ENCODE data around the gene CORT.

The CORT gene

GRCh38 chr1:10434590-10434989, 15.2 kb upstream of the CORT start:
- H3K27ac ChIP-seq (ENCODE audit: low read length): no peak overlapping the region
- H2AFZ ChIP-seq (ENCODE audit: low read length): no peak overlapping the region
- H3K9ac ChIP-seq (ENCODE audit: low read length): no peak overlapping the region
- no peaks in the 10 kb centered on the region for H3K9me3 ChIP-seq (replicated peaks; ENCODE audit: insufficient read depth, low read length)
- no peaks in the 10 kb centered on the region for H3F3A ChIP-seq (ENCODE audit: insufficient read depth, low read length)
- no peaks in the 10 kb centered on the region for H3K27me3 ChIP-seq (replicated peaks; ENCODE audit: insufficient read depth, low read length)
- no peak overlapping the region for H3K4me3 ChIP-seq (ENCODE audit: low read length)
- H4K20me1 ChIP-seq (ENCODE audit: insufficient read depth, low read length): no peaks in the 10 kb centered on the region
- no peaks in the 10 kb centered on the region for H3K9me2 ChIP-seq (replicated peaks; ENCODE audit: insufficient read depth, low read length)
- H3K36me3 ChIP-seq (replicated peaks; ENCODE audit: insufficient read depth, low read length): no peaks in the 10 kb centered on the region
- no peak for TF ChIP-seq EZH2phosphoT487 (IDR thresholded peaks at IDR 0.05; ENCODE audit: low read length)
- no peak for TF ChIP-seq CTCF (IDR thresholded peaks at IDR 0.05; ENCODE audit: low read length)
- TF ChIP-seq EZH2 (optimal IDR thresholded peaks at IDR 0.05; ENCODE audit: low read depth, low read length): no peak
- DNase-seq: no peak
- H3K4me2 ChIP-seq (ENCODE audit: low read depth, low read length): no peak overlapping the region
- peaks cover 4% of the 10 kb centered on the region; the same call in 1 of the 2 replicates for H3K4me1 ChIP-seq (ENCODE audit: low read length)
- H3K79me2 ChIP-seq (ENCODE audit: low read length): peaks cover 7% of the 10 kb centered on the region; the same call in 1 of the 2 replicates

GRCh38 chr1:10437052-10437451, 12.8 kb upstream of the CORT start:
- H3F3A ChIP-seq (ENCODE audit: insufficient read depth, low read length): no peaks in the 10 kb centered on the region
- H3K9me3 ChIP-seq (replicated peaks; ENCODE audit: insufficient read depth, low read length): no peaks in the 10 kb centered on the region
- no peaks in the 10 kb centered on the region for H3K27me3 ChIP-seq (replicated peaks; ENCODE audit: insufficient read depth, low read length)
- H3K9ac ChIP-seq (ENCODE audit: low read length): no peak overlapping the region
- H3K27ac ChIP-seq (ENCODE audit: low read length): no peak overlapping the region
- no peak overlapping the region for H3K4me3 ChIP-seq (ENCODE audit: low read length)
- H3K4me1 ChIP-seq (ENCODE audit: low read length): no peaks in the 10 kb centered on the region
- H4K20me1 ChIP-seq (ENCODE audit: insufficient read depth, low read length): no peaks in the 10 kb centered on the region
- no peak overlapping the region for H2AFZ ChIP-seq (ENCODE audit: low read length)
- no peak for DNase-seq
- 0 out of 2 replicates have a peak, but pooled peaks cover 3% of the 10 kb centered on the region for H3K79me2 ChIP-seq (ENCODE audit: low read length)
- TF ChIP-seq CTCF (IDR thresholded peaks at IDR 0.05; ENCODE audit: low read length) (no peak), EZH2phosphoT487 (IDR thresholded peaks at IDR 0.05; ENCODE audit: low read length) (no peak), EZH2 (optimal IDR thresholded peaks at IDR 0.05; ENCODE audit: low read depth, low read length) (no peak)
- H3K9me2 ChIP-seq (replicated peaks; ENCODE audit: insufficient read depth, low read length): no peaks in the 10 kb centered on the region
- H3K36me3 ChIP-seq (replicated peaks; ENCODE audit: insufficient read depth, low read length): no peaks in the 10 kb centered on the region
- H3K4me2 ChIP-seq (ENCODE audit: low read depth, low read length): no peak overlapping the region

GRCh38 chr1:10438677-10439163, 11.1 kb upstream of the CORT start:
- no peak for DNase-seq

More at GRCh38 chr1:10438677-10439163, 11.1 kb upstream of the CORT start:
- Histone ChIP-seq H3K9me2 (replicated peaks; ENCODE audit: insufficient read depth, low read length) (no peaks in the 10 kb centered on the region), H2AFZ (ENCODE audit: low read length) (no peak overlapping the region), H3K36me3 (replicated peaks; ENCODE audit: insufficient read depth, low read length) (no peaks in the 10 kb centered on the region), H3K27ac (ENCODE audit: low read length) (no peak overlapping the region), H3K9ac (ENCODE audit: low read length) (no peak overlapping the region), H3K27me3 (replicated peaks; ENCODE audit: insufficient read depth, low read length) (no peaks in the 10 kb centered on the region), H3K79me2 (ENCODE audit: low read length) (no peaks in the 10 kb centered on the region), H4K20me1 (ENCODE audit: insufficient read depth, low read length) (no peaks in the 10 kb centered on the region), H3F3A (ENCODE audit: insufficient read depth, low read length) (no peaks in the 10 kb centered on the region), H3K4me3 (ENCODE audit: low read length) (no peak overlapping the region), H3K4me2 (ENCODE audit: low read depth, low read length) (no peak overlapping the region), H3K9me3 (replicated peaks; ENCODE audit: insufficient read depth, low read length) (no peaks in the 10 kb centered on the region), H3K4me1 (ENCODE audit: low read length) (no peaks in the 10 kb centered on the region)
- TF ChIP-seq EZH2phosphoT487 (IDR thresholded peaks at IDR 0.05; ENCODE audit: low read length): no peak
- TF ChIP-seq EZH2 (optimal IDR thresholded peaks at IDR 0.05; ENCODE audit: low read depth, low read length): no peak
- no peak for TF ChIP-seq CTCF (IDR thresholded peaks at IDR 0.05; ENCODE audit: low read length)
